HEK293 (cell line): ENCODE measurements around the gene SIK2.

ENCODE experiments used
- KLF9 ChIP-seq: fragments of 450-650 bp; formaldehyde crosslinking; IDR thresholded peaks from 2 replicates; pipeline ENCODE4 v1.5.1; 2016; ENCODE audit warnings: missing biosample characterization, missing genetic modification characterization, low read depth
- ZFP41 ChIP-seq: fragments of 450-650 bp; formaldehyde crosslinking; IDR thresholded peaks from 2 replicates; pipeline ENCODE4 v1.5.1; 2016; ENCODE audit warnings: missing biosample characterization, missing genetic modification characterization, borderline replicate concordance
- TF ChIP-seq, protein P1 (sequence below): fragments of 450-650 bp; formaldehyde crosslinking; IDR thresholded peaks from 2 replicates; pipeline ENCODE4 v1.5.1; 2016; ENCODE audit warnings: missing biosample characterization, missing genetic modification characterization
- TF ChIP-seq, protein P2 (sequence below): fragments of 450-650 bp; formaldehyde crosslinking; IDR thresholded peaks from 2 replicates; pipeline ENCODE4 v1.5.1; 2016; ENCODE audit warnings: missing biosample characterization, missing genetic modification characterization
- TF ChIP-seq, protein P3 (sequence below): fragments of 450-650 bp; formaldehyde crosslinking; IDR thresholded peaks from 2 replicates; pipeline ENCODE4 v1.5.1; 2016; ENCODE audit warnings: missing biosample characterization, missing genetic modification characterization

DNA sequence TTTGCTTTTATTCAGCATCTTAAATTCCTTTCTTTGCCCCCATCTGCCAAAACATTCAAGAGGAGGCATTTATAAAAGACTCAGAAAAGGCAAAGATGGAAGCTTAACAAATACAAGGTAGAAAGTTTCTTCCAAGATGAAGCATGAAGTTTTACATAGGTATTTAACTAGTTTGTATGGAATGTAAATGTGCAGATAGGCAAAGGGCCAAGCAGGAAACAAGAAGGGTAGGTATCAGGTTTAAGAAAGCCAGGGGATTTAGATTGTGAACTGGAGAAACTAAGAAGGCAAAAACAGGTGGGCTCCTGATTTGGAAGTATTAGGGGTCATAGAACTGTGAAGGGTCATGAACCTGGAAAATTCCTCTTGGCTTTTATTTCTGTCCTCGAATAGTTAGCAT, 101.3 kb downstream of the SIK2 start:
- TF ChIP-seq, protein P1, sequence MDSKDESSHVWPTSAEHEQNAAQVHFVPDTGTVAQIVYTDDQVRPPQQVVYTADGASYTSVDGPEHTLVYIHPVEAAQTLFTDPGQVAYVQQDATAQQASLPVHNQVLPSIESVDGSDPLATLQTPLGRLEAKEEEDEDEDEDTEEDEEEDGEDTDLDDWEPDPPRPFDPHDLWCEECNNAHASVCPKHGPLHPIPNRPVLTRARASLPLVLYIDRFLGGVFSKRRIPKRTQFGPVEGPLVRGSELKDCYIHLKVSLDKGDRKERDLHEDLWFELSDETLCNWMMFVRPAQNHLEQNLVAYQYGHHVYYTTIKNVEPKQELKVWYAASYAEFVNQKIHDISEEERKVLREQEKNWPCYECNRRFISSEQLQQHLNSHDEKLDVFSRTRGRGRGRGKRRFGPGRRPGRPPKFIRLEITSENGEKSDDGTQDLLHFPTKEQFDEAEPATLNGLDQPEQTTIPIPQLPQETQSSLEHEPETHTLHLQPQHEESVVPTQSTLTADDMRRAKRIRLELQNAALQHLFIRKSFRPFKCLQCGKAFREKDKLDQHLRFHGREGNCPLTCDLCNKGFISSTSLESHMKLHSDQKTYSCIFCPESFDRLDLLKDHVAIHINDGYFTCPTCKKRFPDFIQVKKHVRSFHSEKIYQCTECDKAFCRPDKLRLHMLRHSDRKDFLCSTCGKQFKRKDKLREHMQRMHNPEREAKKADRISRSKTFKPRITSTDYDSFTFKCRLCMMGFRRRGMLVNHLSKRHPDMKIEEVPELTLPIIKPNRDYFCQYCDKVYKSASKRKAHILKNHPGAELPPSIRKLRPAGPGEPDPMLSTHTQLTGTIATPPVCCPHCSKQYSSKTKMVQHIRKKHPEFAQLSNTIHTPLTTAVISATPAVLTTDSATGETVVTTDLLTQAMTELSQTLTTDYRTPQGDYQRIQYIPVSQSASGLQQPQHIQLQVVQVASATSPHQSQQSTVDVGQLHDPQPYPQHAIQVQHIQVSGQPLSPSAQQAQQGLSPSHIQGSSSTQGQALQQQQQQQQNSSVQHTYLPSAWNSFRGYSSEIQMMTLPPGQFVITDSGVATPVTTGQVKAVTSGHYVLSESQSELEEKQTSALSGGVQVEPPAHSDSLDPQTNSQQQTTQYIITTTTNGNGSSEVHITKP (tag by site-specific recombination), result no peak
- TF ChIP-seq, protein P2, sequence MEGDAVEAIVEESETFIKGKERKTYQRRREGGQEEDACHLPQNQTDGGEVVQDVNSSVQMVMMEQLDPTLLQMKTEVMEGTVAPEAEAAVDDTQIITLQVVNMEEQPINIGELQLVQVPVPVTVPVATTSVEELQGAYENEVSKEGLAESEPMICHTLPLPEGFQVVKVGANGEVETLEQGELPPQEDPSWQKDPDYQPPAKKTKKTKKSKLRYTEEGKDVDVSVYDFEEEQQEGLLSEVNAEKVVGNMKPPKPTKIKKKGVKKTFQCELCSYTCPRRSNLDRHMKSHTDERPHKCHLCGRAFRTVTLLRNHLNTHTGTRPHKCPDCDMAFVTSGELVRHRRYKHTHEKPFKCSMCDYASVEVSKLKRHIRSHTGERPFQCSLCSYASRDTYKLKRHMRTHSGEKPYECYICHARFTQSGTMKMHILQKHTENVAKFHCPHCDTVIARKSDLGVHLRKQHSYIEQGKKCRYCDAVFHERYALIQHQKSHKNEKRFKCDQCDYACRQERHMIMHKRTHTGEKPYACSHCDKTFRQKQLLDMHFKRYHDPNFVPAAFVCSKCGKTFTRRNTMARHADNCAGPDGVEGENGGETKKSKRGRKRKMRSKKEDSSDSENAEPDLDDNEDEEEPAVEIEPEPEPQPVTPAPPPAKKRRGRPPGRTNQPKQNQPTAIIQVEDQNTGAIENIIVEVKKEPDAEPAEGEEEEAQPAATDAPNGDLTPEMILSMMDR, result no peak
- TF ChIP-seq ZFP41 (no peak), KLF9 (tag by site-specific recombination) (no peak)
- TF ChIP-seq, protein P3, sequence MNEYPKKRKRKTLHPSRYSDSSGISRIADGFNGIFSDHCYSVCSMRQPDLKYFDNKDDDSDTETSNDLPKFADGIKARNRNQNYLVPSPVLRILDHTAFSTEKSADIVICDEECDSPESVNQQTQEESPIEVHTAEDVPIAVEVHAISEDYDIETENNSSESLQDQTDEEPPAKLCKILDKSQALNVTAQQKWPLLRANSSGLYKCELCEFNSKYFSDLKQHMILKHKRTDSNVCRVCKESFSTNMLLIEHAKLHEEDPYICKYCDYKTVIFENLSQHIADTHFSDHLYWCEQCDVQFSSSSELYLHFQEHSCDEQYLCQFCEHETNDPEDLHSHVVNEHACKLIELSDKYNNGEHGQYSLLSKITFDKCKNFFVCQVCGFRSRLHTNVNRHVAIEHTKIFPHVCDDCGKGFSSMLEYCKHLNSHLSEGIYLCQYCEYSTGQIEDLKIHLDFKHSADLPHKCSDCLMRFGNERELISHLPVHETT (tag by site-specific recombination), result no peak
